HG02938 (cell line): ENCODE results near the gene SLK.

ENCODE experiments used
- ATAC-seq: cut with Tn5 transposase; IDR thresholded peaks from one replicate; pipeline ENCODE4 v1.9.1; 2021; ENCODE audit warnings: mild to moderate bottlenecking, moderate library complexity; ENCODE audit not compliant: unreplicated experiment

Gene SLK

GRCh38 chr10:103939522-103939921 lies 27.4 kb upstream of the SLK start:
- ATAC-seq: no peak

GRCh38 chr10:103941801-103942200 lies 25.1 kb upstream of the SLK start:
- no peak for ATAC-seq

- ATAC-seq: no peak
Measured at GRCh38 chr10:103942866-103943265, 24.1 kb upstream of the SLK start.

GRCh38 chr10:103947799-103948516 lies 19.0 kb upstream of the SLK start:
- ATAC-seq: no peak

- ATAC-seq: no peak
Measured at GRCh38 chr10:103949728-103950127, 17.2 kb upstream of the SLK start.

- no peak for ATAC-seq
Measured at GRCh38 chr10:103951183-103951582, 15.8 kb upstream of the SLK start.

- no peak for ATAC-seq
Measured at GRCh38 chr10:103951942-103952341, 15.0 kb upstream of the SLK start.

- ATAC-seq: no peak
Measured at GRCh38 chr10:103954543-103954942, 12.4 kb upstream of the SLK start.

- ATAC-seq: no peak
Measured at GRCh38 chr10:103958996-103959395, 7.9 kb upstream of the SLK start.

GRCh38 chr10:103960103-103960502 lies 6.8 kb upstream of the SLK start:
- no peak for ATAC-seq

- ATAC-seq: peak; percentile 35
Measured at GRCh38 chr10:103967448-103968071, 620 bp downstream of the SLK start.

GRCh38 chr10:103968441-103969391 lies 1.8 kb downstream of the SLK start:
- ATAC-seq: no peak

GRCh38 chr10:103969436-103969835 lies 2.5 kb downstream of the SLK start:
- ATAC-seq: no peak

GRCh38 chr10:103969857-103970627 lies 3.1 kb downstream of the SLK start:
- no peak for ATAC-seq

- ATAC-seq: no peak
Measured at GRCh38 chr10:103975169-103975568, 8.2 kb downstream of the SLK start.

- ATAC-seq: no peak
Measured at GRCh38 chr10:103977204-103977603, 10.3 kb downstream of the SLK start.

- ATAC-seq: no peak
Measured at GRCh38 chr10:103979530-103979929, 12.6 kb downstream of the SLK start.

GRCh38 chr10:103980288-103980906 lies 13.5 kb downstream of the SLK start:
- ATAC-seq: no peak

- ATAC-seq: no peak
Measured at GRCh38 chr10:103982639-103983038, 15.7 kb downstream of the SLK start.

- ATAC-seq: peak; percentile 82
Measured at GRCh38 chr10:103983367-103983911, 16.5 kb downstream of the SLK start.
